KMS-11 (cell line): ENCODE measurements around the gene GRM2.

Source experiments
- H2AFZ ChIP-seq: fragments of 200-600 bp; sonication (generic); 2 replicates; pipeline ENCODE4 v1.6.1; 2016; ENCODE audit warnings: antibody characterized with exemption, mixed run types, low read depth
- H3K27ac ChIP-seq: fragments of 200-600 bp; sonication (generic); 2 replicates; pipeline ENCODE4 v1.6.1; 2016; ENCODE audit warnings: mild to moderate bottlenecking, mixed run types
- H3K27me3 ChIP-seq: fragments of 200-600 bp; sonication (generic); 2 replicates; pipeline ENCODE4 v1.6.1; 2017; ENCODE audit warnings: mild to moderate bottlenecking, low read depth, mixed run types, moderate library complexity; ENCODE audit not compliant: insufficient read depth
- H3K36me3 ChIP-seq: fragments of 200-600 bp; sonication (generic); 2 replicates; pipeline ENCODE4 v1.6.1; 2017; ENCODE audit warnings: mild to moderate bottlenecking, mixed run types; ENCODE audit not compliant: insufficient read depth
- H3K4me1 ChIP-seq: fragments of 200-600 bp; sonication (generic); 2 replicates; pipeline ENCODE4 v1.6.1; 2016; ENCODE audit warnings: mild to moderate bottlenecking, low read depth, mixed run types; ENCODE audit not compliant: poor library complexity, severe bottlenecking
- H3K4me2 ChIP-seq: fragments of 200-600 bp; sonication (generic); 2 replicates; pipeline ENCODE4 v1.7.0; 2016; ENCODE audit warnings: mild to moderate bottlenecking, mixed run types
- H3K4me3 ChIP-seq: fragments of 200-600 bp; sonication (generic); IDR thresholded peaks from 2 replicates; pipeline ENCODE4 v1.6.1; 2017; ENCODE audit warnings: low read depth, low read length, mixed read lengths; ENCODE audit not compliant: insufficient read depth
- H3K79me2 ChIP-seq: fragments of 200-600 bp; sonication (generic); 2 replicates; pipeline ENCODE4 v1.6.1; 2016; ENCODE audit warnings: low read depth, mixed run types; ENCODE audit not compliant: insufficient read depth
- H3K9ac ChIP-seq: fragments of 200-600 bp; sonication (generic); 2 replicates; pipeline ENCODE4 v1.6.1; 2016; ENCODE audit warnings: mild to moderate bottlenecking, mixed run types
- H4K20me1 ChIP-seq: fragments of 200-600 bp; sonication (generic); 2 replicates; pipeline ENCODE4 v1.6.1; 2016; ENCODE audit warnings: mild to moderate bottlenecking, mixed run types; ENCODE audit not compliant: insufficient read depth
- CTCF ChIP-seq: fragments of 200-600 bp; sonication (generic); conservative IDR thresholded peaks from 2 replicates; pipeline ENCODE4 v1.6.1; 2017; ENCODE audit warnings: low read depth, mild to moderate bottlenecking, antibody characterized with exemption, low read length, moderate library complexity, mixed read lengths

GRM2 gene

GRCh38 chr3:51670823-51671733 lies 35.8 kb upstream of the GRM2 start, which contains the start of gene TEX264:
Gene TEX264 (plus strand): TSS chr3:51671252. CDS start chr3:51674305, 3,053 bp downstream.
- TF ChIP-seq CTCF: no peak
- H3K4me1 ChIP-seq: peaks cover 32% of the 10 kb centered on the region
- H2AFZ ChIP-seq: peak within 1 kb of the TSS; percentile 78
- H3K36me3 ChIP-seq: no peaks in the 10 kb centered on the region
- H3K79me2 ChIP-seq: no peaks in the 10 kb centered on the region
- peak within 1 kb of the TSS; percentile 73 for H3K9ac ChIP-seq
- H3K27me3 ChIP-seq: no peaks in the 10 kb centered on the region
- no peak within 1 kb of the TSS for H3K4me3 ChIP-seq
- peak within 1 kb of the TSS; percentile 87 for H3K4me2 ChIP-seq
- H3K27ac ChIP-seq: peak within 1 kb of the TSS; percentile 65
- no peaks in the 10 kb centered on the region for H4K20me1 ChIP-seq

GRCh38 chr3:51671734-51672475 lies 35.0 kb upstream of the GRM2 start:
- Histone ChIP-seq H3K27ac (peak overlapping the region; percentile 65), H3K4me2 (peak overlapping the region; percentile 87), H3K4me1 (peaks cover 32% of the 10 kb centered on the region), H3K36me3 (no peaks in the 10 kb centered on the region), H3K79me2 (no peaks in the 10 kb centered on the region), H2AFZ (peak overlapping the region; percentile 78), H3K4me3 (no peak overlapping the region), H3K9ac (peak overlapping the region; percentile 73), H4K20me1 (no peaks in the 10 kb centered on the region), H3K27me3 (no peaks in the 10 kb centered on the region)
- TF ChIP-seq CTCF: no peak

- Histone ChIP-seq H3K4me3 (no peak overlapping the region), H3K9ac (no peak overlapping the region), H3K27ac (no peak overlapping the region), H3K79me2 (no peaks in the 10 kb centered on the region), H3K27me3 (no peaks in the 10 kb centered on the region), H3K36me3 (no peaks in the 10 kb centered on the region), H2AFZ (no peak overlapping the region), H3K4me1 (peaks cover 32% of the 10 kb centered on the region), H4K20me1 (no peaks in the 10 kb centered on the region), H3K4me2 (no peak overlapping the region)
- TF ChIP-seq CTCF: no peak
Measured at GRCh38 chr3:51673181-51673801, 33.6 kb upstream of the GRM2 start.

GRCh38 chr3:51673802-51674654 lies 32.8 kb upstream of the GRM2 start:
- H3K27ac ChIP-seq: no peak overlapping the region
- no peak for TF ChIP-seq CTCF
- H3K36me3 ChIP-seq: no peaks in the 10 kb centered on the region
- H2AFZ ChIP-seq: no peak overlapping the region
- H3K4me3 ChIP-seq: no peak overlapping the region
- H3K27me3 ChIP-seq: no peaks in the 10 kb centered on the region
- H4K20me1 ChIP-seq: no peaks in the 10 kb centered on the region
- H3K9ac ChIP-seq: no peak overlapping the region
- H3K79me2 ChIP-seq: no peaks in the 10 kb centered on the region
- H3K4me2 ChIP-seq: no peak overlapping the region
- H3K4me1 ChIP-seq: peaks cover 28% of the 10 kb centered on the region
